Skeletal muscle satellite cell (primary cell): Measurements from ENCODE around the gene PDCD7. TPM values are rescaled to one million over a fixed set of nuclear protein-coding genes. Genes with fewer than 3 reads are reported as not detected.
"Not testable (repeated sequence)": the region's sequence is repeated elsewhere in the genome, so short reads cannot be mapped to it uniquely, and the experiment has no call there.

Source experiments
- H3K27me3 ChIP-seq: 2 replicates; pipeline ENCODE4 v1.7.0; 2013; ENCODE audit warnings: low read length; ENCODE audit not compliant: control insufficient read depth, insufficient read depth
- H3K36me3 ChIP-seq: 2 replicates; pipeline ENCODE4 v1.7.0; 2013; ENCODE audit warnings: mild to moderate bottlenecking, control low read depth, low read length; ENCODE audit not compliant: insufficient read depth
- H3K4me1 ChIP-seq: 2 replicates; pipeline ENCODE4 v1.7.0; 2013; ENCODE audit warnings: low read length; ENCODE audit not compliant: control insufficient read depth, insufficient read depth
- H3K4me2 ChIP-seq: 2 replicates; pipeline ENCODE4 v1.7.0; 2013; ENCODE audit warnings: mild to moderate bottlenecking, low read length
- H3K4me3 ChIP-seq: 2 replicates; pipeline ENCODE4 v1.7.0; 2013; ENCODE audit warnings: low read length
- H3K9ac ChIP-seq: 2 replicates; pipeline ENCODE4 v1.7.0; 2013; ENCODE audit warnings: mild to moderate bottlenecking, low read depth, low read length, moderate library complexity
- H3K9me3 ChIP-seq: replicated peaks from 2 replicates; pipeline ENCODE4 v1.7.0; 2013; ENCODE audit warnings: mild to moderate bottlenecking, control low read depth, low read length
- total RNA-seq: library from RNA; depleted of rRNA; stranded (reverse); fragments of >200 nt; gene quantifications from 2 replicates; pipeline ENCODE4 v1.2.3, GENCODE V29; 2012; rRNA removed

The PDCD7 gene
- 15.7 and 16.8 TPM in 2 replicates for total RNA-seq

- Histone ChIP-seq H3K4me1 (peaks cover 4% of the 10 kb centered on the region), H3K4me2 (peak within 1 kb of the TSS; percentile 95), H3K27me3 (no peaks in the 10 kb centered on the region), H3K4me3 (peak within 1 kb of the TSS; percentile 89), H3K9ac (peak within 1 kb of the TSS; percentile 86), H3K36me3 (peaks cover 13% of the 10 kb centered on the region), H3K9me3 (no peaks in the 10 kb centered on the region)
Observed at GRCh38 chr15:65133548-65134200, at the start of gene PDCD7. Gene PDCD7 (minus strand): TSS chr15:65133808. CDS start chr15:65133781, 27 bp downstream.

- no peaks in the 10 kb centered on the region for H3K27me3 ChIP-seq
- no peaks in the 10 kb centered on the region for H3K9me3 ChIP-seq
- H3K4me2 ChIP-seq = peak overlapping the region; percentile 89
- H3K36me3 ChIP-seq = peaks cover 24% of the 10 kb centered on the region
- H3K9ac ChIP-seq = no peak overlapping the region
- H3K4me3 ChIP-seq = no peak overlapping the region
- peaks cover 11% of the 10 kb centered on the region for H3K4me1 ChIP-seq
Observed at GRCh38 chr15:65182538-65182937, 48.9 kb upstream of the PDCD7 start.

DNA sequence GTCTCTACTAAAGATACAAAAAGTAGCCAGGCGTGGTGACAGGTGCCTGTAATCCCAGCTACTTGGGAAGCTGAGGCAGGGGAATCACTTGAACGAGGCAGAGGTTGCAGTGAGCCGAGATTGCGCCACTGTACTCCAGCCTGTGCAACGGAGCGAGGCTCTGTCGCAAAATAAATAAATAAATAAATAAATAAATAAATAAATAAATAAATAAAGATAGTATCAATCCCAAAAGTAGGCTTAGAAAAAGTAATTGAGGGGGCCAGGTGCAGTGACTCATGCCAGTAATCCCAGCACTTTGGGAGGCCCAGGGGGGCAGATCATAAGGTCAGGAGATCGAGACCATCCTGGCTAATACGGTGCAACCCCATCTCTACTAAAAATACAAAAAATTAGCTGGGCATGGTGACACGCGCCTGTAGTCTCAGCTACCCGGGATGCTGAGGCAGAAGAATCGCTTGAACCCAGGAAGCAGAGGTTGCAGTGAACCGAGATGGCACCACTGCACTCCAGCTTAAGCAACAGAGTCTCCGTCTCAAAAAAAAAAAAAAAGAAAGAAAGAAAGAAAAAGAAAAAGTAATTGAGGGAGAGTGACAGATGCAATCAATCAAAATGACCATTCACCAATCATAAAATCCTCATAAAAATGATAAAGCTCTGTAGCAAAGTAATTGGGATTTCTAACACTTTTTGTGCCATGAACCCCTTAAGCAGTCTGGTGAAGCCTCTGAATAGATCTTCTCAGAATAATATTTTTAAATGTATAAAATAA lies 48.2 kb upstream of the PDCD7 start:
- H3K4me3 ChIP-seq, H3K9ac ChIP-seq, H3K9me3 ChIP-seq, H3K27me3 ChIP-seq: not testable (repeated sequence)
- Histone ChIP-seq H3K4me2 (peak overlapping the region; percentile 89), H3K36me3 (peaks cover 32% of the 10 kb centered on the region), H3K4me1 (peaks cover 11% of the 10 kb centered on the region)

DNA sequence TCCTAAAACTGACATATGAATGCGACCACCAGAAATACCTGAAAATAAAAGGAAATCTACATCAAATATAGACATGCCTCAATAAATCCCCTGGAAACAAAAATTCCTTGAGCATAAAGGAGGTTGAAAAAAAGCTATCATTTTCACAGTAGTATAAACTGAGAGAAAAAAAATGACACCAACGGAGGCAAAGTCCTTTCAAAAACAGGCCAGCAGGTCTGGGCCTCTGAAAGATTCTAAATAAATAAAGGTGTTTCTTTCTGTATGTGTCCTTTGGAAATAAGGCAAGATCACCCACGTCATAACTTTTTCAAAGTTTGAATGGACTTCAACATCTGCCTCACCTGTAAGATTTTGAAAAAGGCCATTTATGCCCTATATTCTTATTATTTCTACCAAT lies 46.6 kb upstream of the PDCD7 start:
- Histone ChIP-seq H3K9me3 (no peaks in the 10 kb centered on the region), H3K9ac (no peak overlapping the region), H3K4me3 (no peak overlapping the region), H3K27me3 (no peaks in the 10 kb centered on the region), H3K4me1 (peaks cover 6% of the 10 kb centered on the region), H3K4me2 (no peak overlapping the region), H3K36me3 (peaks cover 38% of the 10 kb centered on the region)

GRCh38 chr15:65177901-65178300 lies 44.3 kb upstream of the PDCD7 start:
- peaks cover 42% of the 10 kb centered on the region for H3K36me3 ChIP-seq
- no peaks in the 10 kb centered on the region for H3K9me3 ChIP-seq

GRCh38 chr15:65176056-65176455 lies 42.4 kb upstream of the PDCD7 start:
- peaks cover 59% of the 10 kb centered on the region for H3K36me3 ChIP-seq
- no peaks in the 10 kb centered on the region for H3K9me3 ChIP-seq
- no peak overlapping the region for H3K4me3 ChIP-seq
- no peaks in the 10 kb centered on the region for H3K4me1 ChIP-seq
- H3K4me2 ChIP-seq = no peak overlapping the region
- no peaks in the 10 kb centered on the region for H3K27me3 ChIP-seq
- H3K9ac ChIP-seq = no peak overlapping the region

More at GRCh38 chr15:65177901-65178300, 44.3 kb upstream of the PDCD7 start:
- Histone ChIP-seq H3K9ac (no peak overlapping the region), H3K4me1 (peaks cover 4% of the 10 kb centered on the region), H3K4me2 (no peak overlapping the region), H3K4me3 (no peak overlapping the region), H3K27me3 (no peaks in the 10 kb centered on the region)

DNA sequence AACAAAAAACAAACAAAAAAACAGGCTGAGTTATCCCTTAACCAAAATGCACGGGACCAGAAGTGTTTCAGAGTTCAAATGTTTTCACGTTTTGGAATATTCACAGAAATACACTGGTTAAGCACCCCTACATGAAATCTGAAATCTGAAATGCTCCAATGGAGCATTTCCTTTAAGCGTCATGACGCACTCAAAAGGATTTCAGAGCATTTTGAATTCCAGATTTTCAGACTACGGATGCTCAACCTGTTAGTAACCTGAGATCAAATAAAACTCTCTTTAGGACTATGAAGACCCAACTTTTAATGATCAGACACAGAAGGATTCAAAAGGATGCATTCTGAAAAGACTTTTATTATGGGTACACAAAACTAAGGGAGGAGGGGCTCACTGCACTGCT lies 41.9 kb upstream of the PDCD7 start:
- no peaks in the 10 kb centered on the region for H3K27me3 ChIP-seq
- H3K4me1 ChIP-seq = no peaks in the 10 kb centered on the region
- no peaks in the 10 kb centered on the region for H3K9me3 ChIP-seq
- H3K4me3 ChIP-seq = no peak overlapping the region
- no peak overlapping the region for H3K9ac ChIP-seq
- H3K36me3 ChIP-seq = peaks cover 60% of the 10 kb centered on the region
- no peak overlapping the region for H3K4me2 ChIP-seq

GRCh38 chr15:65174509-65174908 lies 40.9 kb upstream of the PDCD7 start:
- no peaks in the 10 kb centered on the region for H3K27me3 ChIP-seq
- H3K36me3 ChIP-seq = peaks cover 56% of the 10 kb centered on the region
- no peaks in the 10 kb centered on the region for H3K9me3 ChIP-seq
- H3K4me1 ChIP-seq = no peaks in the 10 kb centered on the region
- no peak overlapping the region for H3K4me3 ChIP-seq
- H3K4me2 ChIP-seq = no peak overlapping the region
- H3K9ac ChIP-seq = no peak overlapping the region

- Histone ChIP-seq H3K4me1 (no peaks in the 10 kb centered on the region), H3K27me3 (no peaks in the 10 kb centered on the region), H3K9ac (no peak overlapping the region), H3K4me3 (no peak overlapping the region), H3K36me3 (peaks cover 40% of the 10 kb centered on the region), H3K4me2 (no peak overlapping the region), H3K9me3 (no peaks in the 10 kb centered on the region)
Observed at GRCh38 chr15:65172531-65172930, 38.9 kb upstream of the PDCD7 start.

- Histone ChIP-seq H3K4me1 (no peaks in the 10 kb centered on the region), H3K4me2 (no peak overlapping the region), H3K9me3 (no peaks in the 10 kb centered on the region), H3K36me3 (peaks cover 36% of the 10 kb centered on the region), H3K27me3 (no peaks in the 10 kb centered on the region), H3K9ac (no peak overlapping the region), H3K4me3 (no peak overlapping the region)
Observed at GRCh38 chr15:65171428-65171827, 37.8 kb upstream of the PDCD7 start.

DNA sequence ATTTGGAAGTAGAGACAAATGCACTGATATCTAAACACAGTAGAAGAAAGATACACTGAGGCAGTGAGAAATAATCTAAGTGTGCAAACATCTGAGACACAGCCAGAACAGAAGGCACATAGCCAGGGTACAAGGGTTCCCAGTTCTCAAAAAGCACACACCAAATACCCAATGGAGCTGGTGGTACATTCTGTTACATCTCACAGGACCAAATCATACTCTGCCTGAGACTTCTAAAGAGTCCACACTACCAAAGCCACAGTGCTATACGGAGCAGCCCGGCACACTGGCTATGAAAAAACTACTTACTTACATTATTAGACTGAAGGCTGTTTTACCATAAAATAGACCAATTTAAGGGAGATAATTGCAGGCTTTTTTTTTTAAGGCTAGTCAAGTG lies 32.3 kb upstream of the PDCD7 start:
- Histone ChIP-seq H3K4me2 (no peak overlapping the region), H3K4me3 (no peak overlapping the region), H3K9ac (no peak overlapping the region), H3K36me3 (peaks cover 37% of the 10 kb centered on the region), H3K9me3 (no peaks in the 10 kb centered on the region), H3K27me3 (no peaks in the 10 kb centered on the region), H3K4me1 (no peaks in the 10 kb centered on the region)

- H3K4me3 ChIP-seq = no peak overlapping the region
- no peaks in the 10 kb centered on the region for H3K4me1 ChIP-seq
- no peak overlapping the region for H3K9ac ChIP-seq
- no peak overlapping the region for H3K4me2 ChIP-seq
- H3K27me3 ChIP-seq = no peaks in the 10 kb centered on the region
- H3K9me3 ChIP-seq = no peaks in the 10 kb centered on the region
- H3K36me3 ChIP-seq = peaks cover 34% of the 10 kb centered on the region
Observed at GRCh38 chr15:65164139-65164538, 30.5 kb upstream of the PDCD7 start.
